ENCODE data around the gene DDIT4.
"Not testable (repeated sequence)": the region's sequence is repeated elsewhere in the genome, so short reads cannot be mapped to it uniquely, and the experiment has no call there.

DDIT4 gene

GRCh38 chr10:72297281-72297804 is 23.6 kb downstream of the DDIT4 start:
- H3K4me3 Mint-ChIP-seq: peak overlapping the region; percentile 78 to 80 (median 80)
- peaks cover 9% of the 10 kb centered on the region for H3K4me1 Mint-ChIP-seq
- H3K27me3 Mint-ChIP-seq (ENCODE audit: low read depth): peaks cover 5% of the 10 kb centered on the region
- peaks cover 3% of the 10 kb centered on the region for H3K9me3 Mint-ChIP-seq
- H3K27ac Mint-ChIP-seq: peak overlapping the region; percentile 88 to 96 (median 93)
- no peaks in the 10 kb centered on the region for H3K36me3 Mint-ChIP-seq (ENCODE audit: low read depth)
- no peak for TF ChIP-seq CTCF (IDR thresholded peaks at IDR 0.05; ENCODE audit: unreplicated experiment in 3 of 3)

- peak overlapping the region; percentile 88 to 96 (median 93) for H3K27ac Mint-ChIP-seq
- peak overlapping the region; percentile 78 to 80 (median 80) for H3K4me3 Mint-ChIP-seq
- TF ChIP-seq CTCF (IDR thresholded peaks at IDR 0.05; ENCODE audit: unreplicated experiment in 3 of 3): no peak
- no peaks in the 10 kb centered on the region for H3K36me3 Mint-ChIP-seq (ENCODE audit: low read depth)
- H3K4me1 Mint-ChIP-seq: peaks cover 9% of the 10 kb centered on the region
- peaks cover 5% of the 10 kb centered on the region for H3K27me3 Mint-ChIP-seq (ENCODE audit: low read depth)
- peaks cover 3% of the 10 kb centered on the region for H3K9me3 Mint-ChIP-seq
Observed at GRCh38 chr10:72297805-72298591, 24.3 kb downstream of the DDIT4 start.

GRCh38 chr10:72298592-72299519 is 25.1 kb downstream of the DDIT4 start:
- Mint-ChIP-seq H3K4me1 (peaks cover 9% of the 10 kb centered on the region), H3K9me3 (peaks cover 3% of the 10 kb centered on the region), H3K27ac (peak overlapping the region; percentile 88 to 96 (median 93)), H3K27me3 (ENCODE audit: low read depth) (peaks cover 5% of the 10 kb centered on the region), H3K36me3 (ENCODE audit: low read depth) (no peaks in the 10 kb centered on the region), H3K4me3 (peak overlapping the region; percentile 15 to 80 (median 78))
- TF ChIP-seq CTCF (IDR thresholded peaks at IDR 0.05; ENCODE audit: unreplicated experiment in 3 of 3): no peak

- H3K4me1 Mint-ChIP-seq: peaks cover 16% of the 10 kb centered on the region
- peaks cover under 1% of the 10 kb centered on the region for H3K27me3 Mint-ChIP-seq (ENCODE audit: low read depth)
- H3K27ac Mint-ChIP-seq: no peak overlapping the region
- H3K36me3 Mint-ChIP-seq (ENCODE audit: low read depth): no peaks in the 10 kb centered on the region
- H3K9me3 Mint-ChIP-seq: peaks cover 3% of the 10 kb centered on the region
- H3K4me3 Mint-ChIP-seq: no peak overlapping the region
- TF ChIP-seq CTCF (IDR thresholded peaks at IDR 0.05; ENCODE audit: unreplicated experiment in 3 of 3): no peak
Observed at GRCh38 chr10:72303424-72304128, 29.9 kb downstream of the DDIT4 start.

GRCh38 chr10:72306215-72306760 is 32.6 kb downstream of the DDIT4 start:
- Mint-ChIP-seq H3K27ac (no peak overlapping the region), H3K27me3 (ENCODE audit: low read depth) (peaks cover 5% of the 10 kb centered on the region), H3K9me3 (no peaks in the 10 kb centered on the region), H3K4me3 (no peak overlapping the region), H3K4me1 (peaks cover 39% of the 10 kb centered on the region), H3K36me3 (ENCODE audit: low read depth) (no peaks in the 10 kb centered on the region)
- TF ChIP-seq CTCF (IDR thresholded peaks at IDR 0.05; ENCODE audit: unreplicated experiment in 3 of 3): no peak

- not testable (repeated sequence) for H3K36me3 Mint-ChIP-seq (ENCODE audit: low read depth); H3K27me3 Mint-ChIP-seq (ENCODE audit: low read depth); H3K4me3 Mint-ChIP-seq; H3K9me3 Mint-ChIP-seq
- Mint-ChIP-seq H3K4me1 (peaks cover 44% of the 10 kb centered on the region), H3K27ac (peak overlapping the region in 2 of 3 experiments; percentile 32 to 88)
Observed at GRCh38 chr10:72307711-72308110, 34.0 kb downstream of the DDIT4 start.
